OCI-LY1 (cell line): ENCODE measurements around the gene LSM2.

Experiments
- CTCF ChIP-seq: fragments of 200-600 bp; sonication (generic), shearing (Covaris generic); IDR thresholded peaks from 2 replicates; pipeline ENCODE4 v1.5.1; 2017; ENCODE audit warnings: mild to moderate bottlenecking, antibody characterized with exemption, low read length, moderate library complexity, mixed read lengths
- EZH2 ChIP-seq: fragments of 200-600 bp; sonication (generic), shearing (Covaris generic); IDR thresholded peaks from 2 replicates; pipeline ENCODE4 v1.8.0; 2017; ENCODE audit warnings: borderline replicate concordance, mixed run types, mild to moderate bottlenecking, antibody characterized with exemption, low read length, moderate library complexity, mixed read lengths

GRCh38 chr6:31836047-31836473, 29.3 kb upstream of the LSM2 start:
- TF ChIP-seq CTCF: no peak
- TF ChIP-seq EZH2: no peak
